ENCODE results near the gene SOBP.

DNA sequence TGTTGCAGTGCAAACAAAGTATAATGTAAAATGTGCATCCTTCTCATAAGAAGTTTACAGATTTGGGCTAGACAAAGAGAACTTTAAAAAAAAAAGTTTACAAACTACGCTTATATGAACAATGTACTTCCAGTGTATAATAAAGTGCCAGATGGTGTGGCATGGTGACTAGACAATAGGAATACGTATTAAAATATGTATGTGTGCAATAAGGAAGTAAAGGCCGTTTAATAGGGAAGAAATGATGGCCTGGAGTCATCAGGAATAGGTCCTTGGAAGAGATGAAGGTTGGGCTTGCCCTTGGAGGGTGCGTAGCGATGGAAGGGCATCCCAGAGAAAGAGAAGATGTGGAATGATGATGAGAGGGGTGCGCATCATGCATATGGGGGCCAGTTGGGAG lies 108.2 kb downstream of the SOBP start:
- TF ChIP-seq, protein P1, sequence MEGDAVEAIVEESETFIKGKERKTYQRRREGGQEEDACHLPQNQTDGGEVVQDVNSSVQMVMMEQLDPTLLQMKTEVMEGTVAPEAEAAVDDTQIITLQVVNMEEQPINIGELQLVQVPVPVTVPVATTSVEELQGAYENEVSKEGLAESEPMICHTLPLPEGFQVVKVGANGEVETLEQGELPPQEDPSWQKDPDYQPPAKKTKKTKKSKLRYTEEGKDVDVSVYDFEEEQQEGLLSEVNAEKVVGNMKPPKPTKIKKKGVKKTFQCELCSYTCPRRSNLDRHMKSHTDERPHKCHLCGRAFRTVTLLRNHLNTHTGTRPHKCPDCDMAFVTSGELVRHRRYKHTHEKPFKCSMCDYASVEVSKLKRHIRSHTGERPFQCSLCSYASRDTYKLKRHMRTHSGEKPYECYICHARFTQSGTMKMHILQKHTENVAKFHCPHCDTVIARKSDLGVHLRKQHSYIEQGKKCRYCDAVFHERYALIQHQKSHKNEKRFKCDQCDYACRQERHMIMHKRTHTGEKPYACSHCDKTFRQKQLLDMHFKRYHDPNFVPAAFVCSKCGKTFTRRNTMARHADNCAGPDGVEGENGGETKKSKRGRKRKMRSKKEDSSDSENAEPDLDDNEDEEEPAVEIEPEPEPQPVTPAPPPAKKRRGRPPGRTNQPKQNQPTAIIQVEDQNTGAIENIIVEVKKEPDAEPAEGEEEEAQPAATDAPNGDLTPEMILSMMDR (IDR thresholded peaks at IDR 0.05) = no peak
- TF ChIP-seq POLR2AphosphoS5 (IDR thresholded peaks at IDR 0.05) = no peak
- TF ChIP-seq POLR2A (IDR thresholded peaks at IDR 0.05) = no peak

Measured in upper lobe of left lung (tissue), 4 donors.